EL (cell line): Measurements from ENCODE around the gene NEK1.

ENCODE experiments used
- DNase-seq: peaks from one replicate; pipeline ENCODE4 v3.0.0-alpha.2; 2016

The NEK1 gene

GRCh38 chr4:169611991-169612870 lies at the start of gene NEK1:
NEK1 (minus strand) TSS chr4:169612583; CDS start chr4:169602630, 9,953 bp downstream.
- DNase-seq, result peak; percentile 90

- DNase-seq, result no peak
Observed at GRCh38 chr4:169661761-169662160, 49.4 kb upstream of the NEK1 start.

GRCh38 chr4:169660929-169661328 lies 48.5 kb upstream of the NEK1 start:
- no peak for DNase-seq

- DNase-seq, result peak; percentile 96
Observed at GRCh38 chr4:169659716-169660670, 47.6 kb upstream of the NEK1 start.

- DNase-seq, result no peak
Observed at GRCh38 chr4:169658975-169659715, 46.8 kb upstream of the NEK1 start.

- DNase-seq, result no peak
Observed at GRCh38 chr4:169658196-169658595, 45.8 kb upstream of the NEK1 start.

GRCh38 chr4:169657470-169658107 lies 45.2 kb upstream of the NEK1 start:
- no peak for DNase-seq

- no peak for DNase-seq
Observed at GRCh38 chr4:169655401-169655800, 43.0 kb upstream of the NEK1 start.

GRCh38 chr4:169652535-169652934 lies 40.2 kb upstream of the NEK1 start:
- no peak for DNase-seq

- DNase-seq, result no peak
Observed at GRCh38 chr4:169650227-169650936, 38.0 kb upstream of the NEK1 start.

- no peak for DNase-seq
Observed at GRCh38 chr4:169649545-169650226, 37.3 kb upstream of the NEK1 start.

GRCh38 chr4:169645627-169646026 lies 33.2 kb upstream of the NEK1 start:
- no peak for DNase-seq

- DNase-seq, result no peak
Observed at GRCh38 chr4:169644802-169645201, 32.4 kb upstream of the NEK1 start.

GRCh38 chr4:169640261-169640870 lies 28.0 kb upstream of the NEK1 start:
- peak; percentile 71 for DNase-seq

- no peak for DNase-seq
Observed at GRCh38 chr4:169634975-169635374, 22.6 kb upstream of the NEK1 start.

- no peak for DNase-seq
Observed at GRCh38 chr4:169632896-169633295, 20.5 kb upstream of the NEK1 start.

GRCh38 chr4:169630069-169630468 lies 17.7 kb upstream of the NEK1 start:
- no peak for DNase-seq

GRCh38 chr4:169628579-169628978 lies 16.2 kb upstream of the NEK1 start:
- no peak for DNase-seq

- no peak for DNase-seq
Observed at GRCh38 chr4:169627307-169627706, 14.9 kb upstream of the NEK1 start.
